ENCODE measurements around the gene ZNRF3.

ZNRF3 gene

GRCh38 chr22:28892175-28892731 is 8.9 kb downstream of the ZNRF3 start:
- DNase-seq (ENCODE audit: low read depth), result no peak
- TF ChIP-seq CTCF (IDR thresholded peaks at IDR 0.05; ENCODE audit: low read depth, low read length, missing control alignments), result no peak
- H3K4me3 ChIP-seq (ENCODE audit: low read depth, low read length), result no peak overlapping the region

- no peak for TF ChIP-seq CTCF (IDR thresholded peaks at IDR 0.05; ENCODE audit: low read depth, low read length, missing control alignments)
- DNase-seq (ENCODE audit: low read depth), result no peak
- H3K4me3 ChIP-seq (ENCODE audit: low read depth, low read length), result no peak overlapping the region
Observed at GRCh38 chr22:28893810-28894209, 10.4 kb downstream of the ZNRF3 start.

- TF ChIP-seq CTCF (IDR thresholded peaks at IDR 0.05; ENCODE audit: low read depth, low read length, missing control alignments), result no peak
- no peak overlapping the region for H3K4me3 ChIP-seq (ENCODE audit: low read depth, low read length)
- no peak for DNase-seq (ENCODE audit: low read depth)
Observed at GRCh38 chr22:28894334-28894733, 11.0 kb downstream of the ZNRF3 start.

- H3K4me3 ChIP-seq (ENCODE audit: low read depth, low read length), result no peak overlapping the region
- TF ChIP-seq CTCF (IDR thresholded peaks at IDR 0.05; ENCODE audit: low read depth, low read length, missing control alignments), result no peak
- no peak for DNase-seq (ENCODE audit: low read depth)
Observed at GRCh38 chr22:28894807-28895206, 11.4 kb downstream of the ZNRF3 start.

GRCh38 chr22:28896611-28897010 is 13.2 kb downstream of the ZNRF3 start:
- no peak overlapping the region for H3K4me3 ChIP-seq (ENCODE audit: low read depth, low read length)
- no peak for DNase-seq (ENCODE audit: low read depth)
- no peak for TF ChIP-seq CTCF (IDR thresholded peaks at IDR 0.05; ENCODE audit: low read depth, low read length, missing control alignments)

- no peak for TF ChIP-seq CTCF (IDR thresholded peaks at IDR 0.05; ENCODE audit: low read depth, low read length, missing control alignments)
Observed at GRCh38 chr22:28898233-28898629, 14.9 kb downstream of the ZNRF3 start.

GRCh38 chr22:28899199-28899853 is 16.0 kb downstream of the ZNRF3 start:
- no peak for TF ChIP-seq CTCF (IDR thresholded peaks at IDR 0.05; ENCODE audit: low read depth, low read length, missing control alignments)
- no peak for DNase-seq (ENCODE audit: low read depth)
- no peak overlapping the region for H3K4me3 ChIP-seq (ENCODE audit: low read depth, low read length)

More at GRCh38 chr22:28898233-28898629, 14.9 kb downstream of the ZNRF3 start:
- no peak overlapping the region for H3K4me3 ChIP-seq (ENCODE audit: low read depth, low read length)
- no peak for DNase-seq (ENCODE audit: low read depth)

Measured in GM12864 (cell line).